ENCODE data around the gene SNX22. TPM values are rescaled to one million over a fixed set of nuclear protein-coding genes. Genes with fewer than 3 reads are reported as not detected.

SNX22 gene
- total RNA-seq, 1 donor from 2014 or later: 7.3 TPM

- H3K4me1 Mint-ChIP-seq (ENCODE audit: low read depth): peaks cover 24% of the 10 kb centered on the region
- H3K27ac Mint-ChIP-seq: peak overlapping the region; percentile 96
- peaks cover 13% of the 10 kb centered on the region for H3K36me3 Mint-ChIP-seq (ENCODE audit: insufficient read depth)
- peak overlapping the region; percentile 75 for H3K4me3 Mint-ChIP-seq (ENCODE audit: low read depth)
- TF ChIP-seq CTCF (IDR thresholded peaks at IDR 0.05; ENCODE audit: unreplicated experiment): no peak
- no peaks in the 10 kb centered on the region for H3K9me3 Mint-ChIP-seq (ENCODE audit: low read depth)
- no peak for DNase-seq (ENCODE audit: low spot score, unreplicated experiment)
- H3K27me3 Mint-ChIP-seq: no peaks in the 10 kb centered on the region
Measured at GRCh38 chr15:64163659-64164362, 12.3 kb downstream of the SNX22 start.

GRCh38 chr15:64164436-64164835, 12.9 kb downstream of the SNX22 start:
- H3K36me3 Mint-ChIP-seq (ENCODE audit: insufficient read depth): peaks cover 10% of the 10 kb centered on the region
- no peak for TF ChIP-seq CTCF (IDR thresholded peaks at IDR 0.05; ENCODE audit: unreplicated experiment)
- no peak overlapping the region for H3K4me3 Mint-ChIP-seq (ENCODE audit: low read depth)
- no peak overlapping the region for H3K27ac Mint-ChIP-seq
- H3K9me3 Mint-ChIP-seq (ENCODE audit: low read depth): no peaks in the 10 kb centered on the region
- no peak for DNase-seq (ENCODE audit: low spot score, unreplicated experiment)
- no peaks in the 10 kb centered on the region for H3K27me3 Mint-ChIP-seq
- peaks cover 22% of the 10 kb centered on the region for H3K4me1 Mint-ChIP-seq (ENCODE audit: low read depth)

GRCh38 chr15:64166102-64166890, 14.8 kb downstream of the SNX22 start:
- no peak for TF ChIP-seq CTCF (IDR thresholded peaks at IDR 0.05; ENCODE audit: unreplicated experiment)
- peaks cover 9% of the 10 kb centered on the region for H3K36me3 Mint-ChIP-seq (ENCODE audit: insufficient read depth)
- H3K27ac Mint-ChIP-seq: no peak overlapping the region
- no peaks in the 10 kb centered on the region for H3K9me3 Mint-ChIP-seq (ENCODE audit: low read depth)
- H3K27me3 Mint-ChIP-seq: no peaks in the 10 kb centered on the region
- H3K4me1 Mint-ChIP-seq (ENCODE audit: low read depth): peaks cover 18% of the 10 kb centered on the region
- no peak for DNase-seq (ENCODE audit: low spot score, unreplicated experiment)
- H3K4me3 Mint-ChIP-seq (ENCODE audit: low read depth): no peak overlapping the region

- peak overlapping the region; percentile 45 for H3K4me3 Mint-ChIP-seq (ENCODE audit: low read depth)
- no peaks in the 10 kb centered on the region for H3K9me3 Mint-ChIP-seq (ENCODE audit: low read depth)
- peak overlapping the region; percentile 71 for H3K27ac Mint-ChIP-seq
- peaks cover 36% of the 10 kb centered on the region for H3K4me1 Mint-ChIP-seq (ENCODE audit: low read depth)
- DNase-seq (ENCODE audit: low spot score, unreplicated experiment): no peak
- peaks cover 8% of the 10 kb centered on the region for H3K36me3 Mint-ChIP-seq (ENCODE audit: insufficient read depth)
- H3K27me3 Mint-ChIP-seq: no peaks in the 10 kb centered on the region
- no peak for TF ChIP-seq CTCF (IDR thresholded peaks at IDR 0.05; ENCODE audit: unreplicated experiment)
Measured at GRCh38 chr15:64180235-64180824, 28.8 kb downstream of the SNX22 start.

- Mint-ChIP-seq H3K4me3 (ENCODE audit: low read depth) (no peak overlapping the region), H3K4me1 (ENCODE audit: low read depth) (peaks cover 34% of the 10 kb centered on the region), H3K36me3 (ENCODE audit: insufficient read depth) (peaks cover 4% of the 10 kb centered on the region), H3K27me3 (no peaks in the 10 kb centered on the region), H3K9me3 (ENCODE audit: low read depth) (no peaks in the 10 kb centered on the region), H3K27ac (peak overlapping the region; percentile 24)
- DNase-seq (ENCODE audit: low spot score, unreplicated experiment): no peak
- no peak for TF ChIP-seq CTCF (IDR thresholded peaks at IDR 0.05; ENCODE audit: unreplicated experiment)
Measured at GRCh38 chr15:64182859-64183370, 31.4 kb downstream of the SNX22 start.
